HL-60 (cell line): ENCODE results near the gene MUTYH.

Source experiments
- POLR2AphosphoS5 ChIP-seq: IDR thresholded peaks from 2 replicates; pipeline ENCODE4 v1.6.1; 2012; ENCODE audit warnings: low read depth
- TF ChIP-seq, protein P1 (sequence below): IDR thresholded peaks from one replicate; pipeline ENCODE4 v1.5.1; 2011; ENCODE audit warnings: low read length, control low read depth, inconsistent platforms; ENCODE audit not compliant: insufficient read depth

DNA sequence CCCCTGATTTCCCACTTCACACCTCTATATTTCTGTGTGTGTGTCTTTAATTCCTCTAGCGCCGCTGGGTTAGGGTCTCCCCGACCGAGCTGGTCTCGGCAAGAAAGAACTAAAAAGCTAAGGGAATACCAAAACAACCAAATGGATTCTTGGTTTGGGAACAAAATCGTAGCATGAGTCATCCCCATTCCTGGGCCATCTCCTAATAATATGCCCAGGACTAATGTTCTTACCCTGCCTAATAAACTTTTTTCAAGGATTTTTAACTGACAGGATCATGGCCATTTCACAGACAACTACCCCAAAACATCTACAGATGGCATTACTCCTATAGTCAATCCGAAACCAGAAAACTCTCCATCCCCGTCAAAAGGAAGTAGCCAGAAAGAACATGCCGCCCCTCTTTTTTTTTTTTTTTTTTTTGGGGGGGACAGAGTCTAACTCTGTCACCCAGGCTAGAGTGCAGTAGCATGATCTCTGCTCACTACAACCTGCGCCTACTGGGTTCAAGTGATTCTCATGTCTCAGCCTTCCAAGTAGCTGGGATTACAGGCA lies 17.7 kb downstream of the MUTYH start:
- TF ChIP-seq, protein P1, sequence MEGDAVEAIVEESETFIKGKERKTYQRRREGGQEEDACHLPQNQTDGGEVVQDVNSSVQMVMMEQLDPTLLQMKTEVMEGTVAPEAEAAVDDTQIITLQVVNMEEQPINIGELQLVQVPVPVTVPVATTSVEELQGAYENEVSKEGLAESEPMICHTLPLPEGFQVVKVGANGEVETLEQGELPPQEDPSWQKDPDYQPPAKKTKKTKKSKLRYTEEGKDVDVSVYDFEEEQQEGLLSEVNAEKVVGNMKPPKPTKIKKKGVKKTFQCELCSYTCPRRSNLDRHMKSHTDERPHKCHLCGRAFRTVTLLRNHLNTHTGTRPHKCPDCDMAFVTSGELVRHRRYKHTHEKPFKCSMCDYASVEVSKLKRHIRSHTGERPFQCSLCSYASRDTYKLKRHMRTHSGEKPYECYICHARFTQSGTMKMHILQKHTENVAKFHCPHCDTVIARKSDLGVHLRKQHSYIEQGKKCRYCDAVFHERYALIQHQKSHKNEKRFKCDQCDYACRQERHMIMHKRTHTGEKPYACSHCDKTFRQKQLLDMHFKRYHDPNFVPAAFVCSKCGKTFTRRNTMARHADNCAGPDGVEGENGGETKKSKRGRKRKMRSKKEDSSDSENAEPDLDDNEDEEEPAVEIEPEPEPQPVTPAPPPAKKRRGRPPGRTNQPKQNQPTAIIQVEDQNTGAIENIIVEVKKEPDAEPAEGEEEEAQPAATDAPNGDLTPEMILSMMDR: no peak
- no peak for TF ChIP-seq POLR2AphosphoS5
